GM12864 (cell line): ENCODE data around the gene METTL26.

Experiments
- DNase-seq: peaks from one replicate; pipeline ENCODE4 v3.0.0-alpha.2; 2011; ENCODE audit warnings: low read depth
- H3K4me3 ChIP-seq: 2 replicates; pipeline ENCODE4 v1.5.1; 2011; ENCODE audit warnings: mild to moderate bottlenecking, low read depth, low read length, control low read depth
- CTCF ChIP-seq: IDR thresholded peaks from 2 replicates; pipeline ENCODE4 v1.5.1; 2011; ENCODE audit warnings: low read depth, mild to moderate bottlenecking, moderate library complexity, low read length, control low read depth, inconsistent platforms; ENCODE audit errors: missing control alignments

The METTL26 gene

DNA sequence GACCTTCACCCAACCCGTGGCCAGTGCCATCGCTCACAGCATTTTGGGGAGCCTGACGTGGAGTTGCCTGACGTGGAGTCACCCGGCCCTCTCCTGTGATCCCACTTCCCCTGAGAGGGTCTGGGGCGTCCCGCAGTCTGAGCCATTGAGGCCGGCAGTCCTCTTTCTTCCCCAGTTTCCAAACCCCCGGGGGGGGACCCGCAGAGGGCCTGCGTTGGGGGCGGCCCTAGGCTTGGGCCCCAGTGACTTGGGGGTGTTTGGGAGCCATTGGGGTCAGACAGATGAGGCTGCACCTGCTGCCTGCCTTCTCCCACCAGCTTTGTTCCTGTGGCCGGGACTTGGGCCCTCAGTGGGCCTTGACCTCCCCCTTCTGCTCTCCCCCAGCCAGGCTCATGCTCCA is 33.6 kb upstream of the METTL26 start:
- no peak for DNase-seq
- TF ChIP-seq CTCF = no peak
- no peak overlapping the region for H3K4me3 ChIP-seq

DNA sequence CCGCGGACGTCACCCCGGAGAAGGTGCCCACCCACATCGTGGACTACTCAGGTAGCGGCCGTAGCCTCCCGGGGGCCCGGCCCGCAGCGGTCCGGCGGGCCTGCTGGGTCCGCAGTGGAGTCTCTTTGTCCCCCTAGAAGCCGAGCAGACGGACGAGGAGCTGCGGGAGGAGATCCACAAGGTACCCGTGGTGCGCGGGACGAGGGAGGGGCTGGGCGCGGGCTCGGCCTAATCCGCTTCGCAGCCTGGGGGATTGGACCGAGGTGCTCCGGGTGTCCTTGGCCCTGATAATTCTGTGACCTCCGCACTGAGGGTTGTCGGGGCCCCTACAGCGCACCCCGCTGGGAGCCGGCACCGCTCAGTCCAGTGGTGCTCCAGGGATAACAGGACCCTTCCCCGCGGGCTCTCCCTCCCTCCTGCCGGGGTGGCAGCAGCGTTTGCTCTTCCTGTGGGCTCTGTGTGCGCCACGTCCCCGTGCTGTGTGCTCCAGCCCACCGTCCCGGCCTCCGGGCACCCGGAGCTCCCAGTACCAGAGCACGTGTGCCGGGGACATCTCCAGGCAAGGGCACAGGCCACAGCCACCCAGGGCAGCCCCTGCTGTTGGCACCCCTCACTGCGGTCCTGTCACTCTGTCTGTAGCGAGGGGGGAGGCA is 32.5 kb upstream of the METTL26 start:
- no peak for DNase-seq
- no peak for TF ChIP-seq CTCF
- H3K4me3 ChIP-seq = peak overlapping the region; percentile 73

DNA sequence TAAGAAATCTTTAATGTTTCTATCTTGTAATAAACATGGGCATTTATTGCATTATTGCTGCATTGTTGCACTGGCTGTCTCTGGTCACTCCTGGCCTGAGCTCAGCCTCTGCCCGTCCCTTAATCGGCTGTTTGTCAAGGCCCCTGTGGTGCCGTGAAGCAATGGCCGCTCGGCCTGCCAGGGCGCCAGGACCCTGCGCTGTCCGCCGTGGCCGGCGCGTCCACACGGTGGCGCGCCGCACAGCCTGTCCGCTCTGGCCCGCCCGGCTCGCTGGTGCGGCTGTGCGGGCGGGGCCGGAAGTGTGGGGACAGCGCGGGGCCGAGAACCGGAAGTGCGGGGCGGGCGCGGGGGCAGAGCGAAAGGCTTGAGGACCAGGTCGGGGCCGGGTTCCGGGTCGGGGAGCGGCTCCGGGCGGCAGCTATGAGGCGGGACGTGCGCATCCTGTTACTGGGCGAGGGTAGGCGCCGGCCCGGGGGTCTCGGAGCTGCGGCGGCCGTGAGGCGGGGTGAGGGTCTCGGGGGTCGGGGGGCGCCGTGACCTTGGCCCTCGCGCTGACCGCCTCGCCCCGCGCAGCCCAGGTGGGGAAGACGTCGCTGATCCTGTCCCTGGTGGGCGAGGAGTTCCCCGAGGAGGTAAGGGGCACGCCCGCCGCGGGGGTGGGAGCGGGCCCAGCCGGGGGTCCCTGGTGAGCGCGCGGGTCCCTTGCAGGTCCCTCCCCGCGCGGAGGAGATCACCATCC is 31.8 kb upstream of the METTL26 start, which contains the start of gene RHOT2:
TSS of gene RHOT2 (plus strand) at position 353 of the 739 bp plus-strand sequence. CDS start at position 421, 68 bp downstream.
- DNase-seq = peak; percentile 60
- TF ChIP-seq CTCF = peak; percentile 81
- H3K4me3 ChIP-seq = peak within 1 kb of the TSS; percentile 73

- peak overlapping the region; percentile 15; the same call in 1 of the 2 replicates for H3K4me3 ChIP-seq
- no peak for DNase-seq
- no peak for TF ChIP-seq CTCF
Observed at GRCh38 chr16:667113-667779, 31.1 kb upstream of the METTL26 start.

DNA sequence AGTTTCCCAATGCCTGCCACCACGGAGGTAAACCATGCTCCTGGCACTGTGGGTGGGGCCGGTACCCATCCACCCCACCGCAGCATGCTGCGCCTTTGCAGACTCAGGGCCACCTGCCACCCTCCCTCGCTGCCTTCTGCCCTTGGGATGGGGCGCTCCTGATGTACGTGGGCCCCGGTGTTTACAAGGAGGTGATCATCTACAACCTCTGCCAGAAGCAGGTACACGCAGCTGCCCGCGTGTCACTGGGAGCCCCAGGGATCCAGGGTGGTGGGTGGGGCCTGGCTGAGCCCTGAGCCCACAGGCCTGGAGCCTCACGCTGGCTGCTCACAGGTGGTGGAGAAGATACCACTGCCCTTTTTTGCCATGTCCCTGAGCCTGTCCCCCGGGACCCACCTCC is 30.5 kb upstream of the METTL26 start:
- no peak for DNase-seq
- H3K4me3 ChIP-seq = no peak overlapping the region
- TF ChIP-seq CTCF = no peak

DNA sequence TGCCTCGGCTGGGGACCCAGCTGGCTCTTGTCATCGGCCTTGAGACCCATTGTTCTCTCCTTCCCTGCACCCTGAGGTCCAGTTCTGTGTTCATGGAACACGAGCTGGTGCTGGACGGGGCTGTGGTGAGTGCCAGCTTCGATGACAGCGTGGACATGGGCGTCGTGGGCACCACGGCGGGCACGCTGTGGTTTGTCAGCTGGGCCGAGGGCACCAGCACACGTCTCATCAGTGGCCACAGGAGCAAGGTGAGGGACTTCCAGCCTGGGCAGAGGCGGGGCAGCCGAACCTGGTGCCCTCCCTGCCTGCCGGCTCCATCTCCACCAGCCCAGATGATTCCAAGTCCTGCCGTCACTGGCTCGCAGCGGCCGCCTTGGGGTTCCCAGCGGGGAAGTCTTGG is 26.5 kb upstream of the METTL26 start:
- no peak for DNase-seq
- no peak overlapping the region for H3K4me3 ChIP-seq
- no peak for TF ChIP-seq CTCF
